ENCODE measurements around the gene PUS10.

The PUS10 gene

DNA sequence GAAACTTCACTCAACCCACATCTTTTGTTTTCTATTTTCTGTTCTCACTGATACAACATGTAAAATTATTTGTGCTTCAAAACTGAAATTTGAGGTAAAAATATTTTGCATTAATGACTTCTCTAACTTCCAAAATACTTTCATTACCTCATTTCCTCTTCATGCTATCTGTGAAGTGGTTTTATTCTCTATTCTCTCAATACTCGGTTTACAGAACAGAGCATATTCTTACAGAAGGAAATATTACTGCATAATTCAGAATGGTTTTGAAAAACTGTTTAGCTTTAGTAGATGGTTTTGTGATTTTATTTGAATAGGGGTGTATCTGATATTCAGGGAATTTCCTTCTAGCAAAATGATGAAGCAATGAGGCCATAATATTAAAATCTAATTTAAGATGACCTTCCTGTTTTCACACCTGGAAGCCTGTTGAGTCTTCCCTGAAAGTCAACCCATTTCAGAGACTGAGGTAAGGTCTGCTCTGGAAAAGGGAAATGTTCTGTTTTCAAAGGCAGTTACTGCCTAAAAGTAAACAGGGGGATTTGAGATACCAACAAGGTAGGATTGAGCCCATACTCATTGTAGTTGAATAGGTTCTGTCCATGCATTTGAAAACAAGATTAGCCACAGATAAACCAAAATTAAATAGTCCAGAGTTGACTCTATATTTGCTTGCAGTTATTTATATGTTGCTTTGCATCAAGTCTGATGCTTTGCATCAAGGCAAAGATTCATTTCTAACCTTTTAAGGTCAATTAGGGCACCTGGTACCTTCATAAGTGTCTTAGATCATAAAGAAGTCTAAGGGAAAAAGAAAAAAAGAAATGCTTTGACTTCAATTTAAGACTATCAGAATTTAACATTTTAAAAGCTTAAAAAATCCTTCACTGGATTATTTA, 51.3 kb downstream of the PUS10 start:
- DNase-seq, result no peak

DNA sequence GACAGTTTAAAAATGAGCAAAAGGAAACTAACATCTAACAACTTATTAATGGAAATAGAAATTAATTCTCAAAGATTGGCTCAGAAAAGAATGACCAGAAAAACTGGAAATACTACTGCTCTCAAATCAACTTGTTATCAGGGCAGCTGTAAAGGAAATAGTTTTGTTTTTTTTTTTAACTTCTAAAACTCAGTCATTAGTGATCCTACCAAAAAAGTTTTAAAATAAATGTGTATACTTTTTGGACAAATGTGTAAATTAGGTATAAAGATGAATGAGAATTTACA, 52.6 kb downstream of the PUS10 start:
- DNase-seq, result no peak

DNA sequence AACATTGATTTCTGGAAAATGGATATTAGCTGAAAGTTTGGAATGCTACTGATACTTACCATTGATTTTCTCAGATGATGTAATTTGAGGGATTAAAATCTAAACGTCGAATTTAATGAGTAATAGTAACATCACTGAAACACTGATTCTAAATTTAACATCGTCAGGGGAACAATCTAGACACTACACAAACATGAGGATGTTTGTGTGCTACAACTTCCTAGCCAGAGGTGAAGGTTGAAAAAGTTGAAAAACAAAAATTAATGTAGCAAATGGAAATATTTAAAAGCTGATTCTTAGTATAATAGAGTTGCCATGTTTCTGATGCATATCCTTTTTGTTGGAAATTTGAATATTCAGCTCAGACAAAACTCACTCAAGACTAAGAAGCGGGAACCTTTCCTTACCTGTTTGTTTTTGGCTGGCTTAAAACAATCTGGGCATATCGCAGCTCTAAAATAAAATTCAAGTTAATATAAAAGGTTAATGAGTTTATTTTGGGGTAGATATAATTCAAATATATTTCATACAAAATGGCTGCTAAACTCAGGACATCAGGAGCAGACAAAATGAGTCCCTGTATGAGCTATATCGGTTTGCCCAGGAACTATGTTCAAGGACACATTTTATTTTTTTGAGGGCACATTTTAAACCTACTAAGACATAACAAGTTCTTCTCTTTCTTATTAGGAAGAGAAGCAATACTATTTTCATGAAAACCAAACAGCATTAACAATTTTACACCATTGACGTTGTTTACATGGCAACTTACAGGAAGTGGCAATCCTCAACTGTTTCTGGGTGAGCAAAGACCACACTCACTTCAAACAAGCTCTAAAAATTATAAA, 53.2 kb downstream of the PUS10 start:
- DNase-seq, result no peak

DNA sequence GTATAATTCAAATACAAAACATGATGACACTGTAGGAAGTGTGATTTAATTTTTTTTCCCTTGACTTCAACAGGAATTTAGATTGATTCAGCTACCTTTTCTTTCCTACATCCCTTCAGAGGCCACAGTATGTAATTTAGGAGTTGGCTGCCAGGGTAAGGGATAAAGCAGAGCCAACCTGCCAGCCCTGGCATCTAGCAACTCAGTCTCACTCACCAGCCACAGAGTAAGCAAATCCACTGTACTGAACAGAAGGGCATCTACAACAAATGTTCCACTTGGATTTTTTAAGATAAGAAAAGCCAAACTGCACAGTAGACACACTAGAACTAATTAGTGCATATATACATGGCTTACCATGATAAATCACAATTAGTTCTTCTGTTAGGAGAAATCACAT, 54.9 kb downstream of the PUS10 start:
- no peak for DNase-seq

DNA sequence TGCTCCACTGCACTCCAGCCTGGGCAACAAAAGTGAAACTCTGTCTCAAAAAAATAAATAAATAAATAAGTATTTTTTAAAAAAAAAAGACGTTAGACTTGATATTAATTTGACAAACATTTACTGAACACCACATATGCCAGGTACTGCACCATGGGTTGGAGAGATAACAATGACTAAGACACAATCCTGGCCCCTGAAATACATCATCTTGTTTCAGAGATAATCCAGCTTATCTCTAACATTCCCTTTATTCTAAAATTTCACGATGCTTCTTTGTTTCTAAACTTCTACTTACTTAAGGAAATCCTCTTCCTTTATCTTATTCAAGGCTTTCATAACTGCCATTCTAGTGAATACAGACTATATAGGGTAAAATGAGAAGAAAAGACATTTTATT, 55.5 kb downstream of the PUS10 start:
- DNase-seq, result no peak

DNA sequence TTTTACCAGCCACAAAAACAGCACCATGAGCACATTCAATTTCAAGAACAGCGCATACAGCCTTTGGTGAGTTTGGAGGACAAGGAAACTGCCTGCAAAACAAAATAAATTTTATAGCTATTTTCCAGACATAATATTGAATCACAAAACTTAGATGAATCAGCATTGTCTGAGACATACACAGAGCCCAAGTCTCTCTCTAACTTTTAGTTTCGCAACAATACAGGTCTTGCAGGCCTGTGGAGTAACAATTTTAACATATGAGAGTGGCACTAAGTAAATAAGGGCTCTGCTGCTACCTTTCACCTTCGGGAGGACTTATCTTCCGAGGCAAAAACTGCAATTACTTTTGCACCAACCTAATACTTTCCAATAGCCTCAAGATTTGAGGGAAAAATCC, 56.6 kb downstream of the PUS10 start:
- peak in 1 of 3 donors; percentile 34 for DNase-seq

DNA sequence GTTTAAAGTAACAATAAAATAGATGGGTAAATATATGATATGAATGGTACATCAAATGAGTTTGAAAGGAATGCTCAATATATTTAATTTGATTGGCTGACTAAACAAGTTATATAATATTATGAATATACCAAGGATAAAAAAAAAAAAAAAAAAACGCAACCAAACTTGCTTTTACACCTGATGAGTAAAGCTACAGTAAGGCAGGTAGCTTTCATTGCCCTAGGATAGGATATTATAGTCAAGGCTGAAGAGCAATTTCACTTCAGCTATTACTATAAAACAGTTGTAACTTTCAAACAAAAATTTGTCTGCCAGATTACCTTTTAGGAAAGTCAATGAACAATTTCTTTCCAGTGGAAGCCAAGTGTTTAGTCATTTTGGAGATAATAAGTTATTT, 57.3 kb downstream of the PUS10 start:
- no peak for DNase-seq

DNA sequence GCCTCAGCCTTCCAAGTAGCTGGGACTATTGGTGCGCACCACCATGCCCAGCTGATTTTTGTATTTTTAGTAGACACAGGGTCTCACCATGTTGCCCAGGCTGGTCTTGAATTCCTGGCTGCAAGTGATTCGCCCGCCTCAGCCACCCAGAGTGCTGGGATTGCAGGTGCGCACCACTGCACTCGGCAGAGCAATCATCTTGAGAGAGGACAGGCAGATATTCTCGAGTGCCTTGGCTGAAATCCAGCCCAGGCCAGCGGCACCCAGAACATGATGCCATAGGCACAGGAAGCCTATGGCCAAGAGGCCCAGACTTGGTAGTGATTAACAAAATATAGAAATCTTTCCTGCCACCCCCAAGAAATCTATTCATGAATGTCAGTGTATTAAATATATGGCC, 58.6 kb downstream of the PUS10 start:
- DNase-seq, result no peak

DNA sequence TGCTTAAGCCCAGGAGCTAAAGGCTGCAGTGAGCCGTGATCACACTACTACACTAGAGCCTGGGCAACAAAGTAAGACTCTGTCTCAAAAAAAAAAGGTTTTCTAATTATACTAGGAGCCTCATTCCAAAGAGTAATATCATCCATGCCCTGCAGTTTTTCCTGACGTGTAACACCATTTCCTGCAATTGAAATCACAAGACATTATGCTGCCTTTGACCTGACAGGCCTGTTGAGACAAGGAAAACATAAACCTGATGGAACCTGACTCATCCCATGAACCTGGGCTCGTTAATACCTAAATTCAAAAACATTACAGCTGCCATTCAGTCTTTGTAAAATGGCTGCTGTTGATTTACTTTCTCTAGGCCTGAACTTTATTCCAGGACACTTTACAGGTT, 59.3 kb downstream of the PUS10 start:
- no peak for DNase-seq

DNA sequence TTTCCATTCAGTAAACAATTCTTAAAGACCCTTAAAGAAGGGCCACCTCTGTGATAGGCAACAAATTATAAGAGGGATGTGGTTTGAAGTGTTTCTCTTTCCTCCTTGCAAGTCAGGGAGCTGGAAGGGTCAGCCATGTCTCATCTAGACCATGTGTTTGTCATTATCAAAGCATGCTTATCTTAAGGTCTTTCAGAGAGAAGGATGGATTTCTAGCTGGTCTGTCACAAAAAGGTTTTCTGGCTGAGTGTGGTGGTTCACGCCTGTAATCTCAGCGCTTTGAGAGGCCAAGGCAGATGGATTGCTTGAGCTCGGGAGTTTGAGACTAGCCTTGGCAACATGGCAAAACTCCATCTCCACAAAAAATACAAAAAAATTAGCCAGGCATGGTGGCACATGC, 59.7 kb downstream of the PUS10 start:
- DNase-seq, result no peak

DNA sequence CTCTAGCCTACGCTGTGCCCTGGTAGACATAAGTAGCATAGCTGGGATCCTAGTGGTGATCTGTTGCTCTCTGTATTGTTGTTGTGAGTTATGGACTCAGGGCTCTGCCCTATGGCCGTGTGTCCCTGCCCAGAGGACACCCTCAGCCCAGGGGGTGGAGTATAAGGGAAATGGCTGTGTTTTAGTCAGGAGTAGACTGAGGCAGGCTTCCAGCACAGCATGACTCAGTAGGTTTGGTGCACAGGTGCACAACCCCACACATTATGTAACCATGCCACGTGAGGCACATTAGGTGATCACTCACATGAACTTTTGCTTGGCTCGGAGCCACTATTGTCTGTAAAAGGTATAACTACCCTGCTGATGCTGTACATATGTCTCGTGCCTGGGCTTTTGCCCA, 60.4 kb downstream of the PUS10 start:
- DNase-seq, result no peak

DNA sequence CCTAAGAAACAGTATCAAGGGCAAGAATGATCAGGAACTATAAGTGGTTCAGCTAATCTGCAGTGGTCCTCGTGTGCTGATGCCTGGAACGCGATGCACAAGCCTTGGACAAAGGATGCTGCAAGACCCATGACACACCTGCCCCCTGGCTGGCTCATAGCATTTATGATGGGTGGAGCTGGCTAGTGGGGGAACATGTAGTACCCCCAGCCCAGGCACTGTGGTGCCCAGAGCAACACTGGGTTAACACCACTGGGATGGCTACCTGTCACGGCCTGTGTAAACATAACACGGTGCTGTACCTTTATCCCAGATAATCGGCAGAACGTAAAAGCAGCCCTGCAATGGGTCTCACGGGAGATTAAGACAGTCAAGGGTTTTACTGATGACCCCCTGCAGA, 60.8 kb downstream of the PUS10 start:
- DNase-seq, result no peak

DNA sequence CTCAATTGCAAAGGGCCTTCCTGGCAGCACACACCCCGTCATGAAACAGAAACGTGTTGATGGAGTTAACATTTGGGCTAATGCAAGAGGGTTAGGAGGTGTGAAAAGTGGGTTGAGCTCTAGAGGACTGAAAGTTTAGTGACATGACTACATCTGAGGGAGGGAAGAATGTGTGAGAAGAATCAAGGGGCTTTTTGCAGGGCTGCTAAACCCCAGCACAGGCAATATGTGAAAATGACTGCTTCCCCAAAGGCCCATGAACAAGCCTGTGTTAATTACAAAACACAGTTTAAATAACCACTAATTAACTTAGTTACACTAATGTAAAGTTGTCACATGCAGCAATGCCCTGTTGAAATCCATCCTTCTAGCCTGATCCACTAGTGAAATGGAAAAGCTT, 63.9 kb downstream of the PUS10 start:
- no peak for DNase-seq

DNA sequence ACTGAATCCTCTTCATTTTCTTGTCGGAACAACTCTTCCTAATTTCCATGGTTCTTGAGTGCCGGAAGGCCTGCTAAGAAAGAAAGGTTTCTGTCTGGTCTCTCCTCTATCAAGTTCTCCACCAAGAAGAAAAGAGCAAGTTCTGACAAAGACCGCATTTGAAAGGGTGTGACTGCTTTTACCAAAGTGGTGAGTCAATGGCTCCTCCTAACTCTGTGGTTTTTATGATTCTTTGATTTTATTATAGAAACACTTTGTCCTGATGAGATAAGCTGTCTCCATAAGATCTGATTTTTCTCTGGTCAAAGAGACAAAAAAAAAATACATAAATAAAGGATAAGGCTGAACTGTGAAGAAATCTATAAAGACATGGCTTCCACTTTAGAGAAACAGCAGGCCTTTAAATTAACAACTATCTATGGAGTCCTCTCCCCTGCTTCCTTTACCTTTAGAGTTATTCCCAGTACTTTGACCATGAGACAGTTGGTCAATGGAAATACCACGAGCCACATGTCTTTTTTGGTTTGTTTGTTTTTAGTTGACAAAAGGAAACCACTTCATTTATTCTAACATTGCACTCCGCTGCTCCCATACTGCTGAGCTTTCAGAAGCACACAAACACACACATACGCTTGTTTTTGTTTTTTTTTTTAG, 69.0 kb downstream of the PUS10 start:
- no peak for DNase-seq

DNA sequence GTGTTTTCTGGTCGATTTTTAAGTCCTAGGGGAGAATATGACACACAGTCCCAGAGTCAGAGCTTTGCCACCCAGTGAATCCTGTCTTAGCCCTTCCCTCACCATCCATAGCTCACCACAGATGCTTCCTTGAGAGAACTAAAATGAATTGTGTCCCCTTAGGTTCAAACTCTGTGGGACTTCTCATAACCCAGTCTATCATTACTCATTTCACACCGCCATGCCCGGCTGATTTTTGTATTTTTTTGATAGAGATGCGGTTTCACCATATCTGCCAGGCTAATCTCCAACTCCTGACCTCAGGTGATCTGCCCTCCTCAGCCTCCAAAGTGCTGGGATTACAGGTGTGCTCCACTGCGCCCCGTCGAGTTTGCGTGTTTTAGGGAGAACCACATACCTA, 69.9 kb downstream of the PUS10 start:
- DNase-seq, result no peak

DNA sequence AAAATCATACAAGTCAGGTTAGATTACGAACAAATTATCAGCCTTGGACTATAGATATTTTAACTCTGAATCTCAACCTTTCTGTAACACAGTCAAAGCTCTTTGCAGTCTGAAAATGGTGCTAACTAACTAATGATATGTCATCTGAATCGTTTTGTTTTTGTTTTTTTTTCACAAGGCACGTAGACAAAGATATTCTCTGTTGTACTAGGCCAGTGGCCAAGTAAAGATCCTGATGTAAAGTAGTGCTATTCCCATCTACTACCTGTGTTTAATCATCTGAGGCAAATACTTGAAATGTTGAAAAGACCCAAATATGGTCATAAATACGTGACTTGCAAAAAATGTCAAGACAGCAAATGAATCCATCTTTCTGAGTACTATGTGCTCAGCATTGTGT, 71.0 kb downstream of the PUS10 start:
- DNase-seq, result no peak

DNA sequence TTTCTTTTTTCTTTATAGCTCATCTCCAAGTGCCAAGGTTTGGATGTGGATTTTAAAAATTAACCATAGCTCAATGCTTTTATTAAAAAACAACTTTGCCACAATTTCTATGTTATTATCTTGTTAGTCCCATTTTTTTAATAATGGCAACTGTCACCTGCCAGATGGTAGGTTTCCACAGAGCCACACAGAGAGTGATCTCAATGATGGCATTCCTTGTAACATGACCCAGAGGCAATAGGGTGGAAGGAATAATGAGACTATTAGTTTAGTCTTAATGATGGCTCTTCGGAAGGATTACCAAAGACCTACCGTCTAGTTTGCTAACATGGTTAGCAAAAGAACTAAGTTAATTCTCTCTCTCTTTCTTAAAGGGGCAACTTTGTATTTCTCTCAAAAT, 72.7 kb downstream of the PUS10 start:
- no peak for DNase-seq

DNA sequence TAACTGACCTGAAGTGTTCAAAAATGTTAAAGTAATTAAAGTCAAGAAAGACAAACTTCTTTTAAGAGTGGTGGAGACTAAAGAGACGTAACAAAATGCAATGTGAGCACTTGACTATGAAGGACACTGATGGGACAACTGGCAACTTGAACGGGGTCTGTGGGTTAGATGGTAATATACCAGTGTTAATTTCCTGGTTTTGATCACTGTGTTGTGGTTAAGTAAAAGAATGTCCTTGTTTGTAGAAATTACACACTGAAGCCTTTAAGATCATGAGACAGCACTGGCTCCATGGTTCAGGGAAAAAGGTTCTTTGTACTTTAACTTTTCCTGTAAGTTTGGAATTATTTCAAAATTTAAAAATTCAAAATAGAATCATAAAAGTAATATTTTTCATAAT, 78.4 kb downstream of the PUS10 start:
- no peak for DNase-seq

DNA sequence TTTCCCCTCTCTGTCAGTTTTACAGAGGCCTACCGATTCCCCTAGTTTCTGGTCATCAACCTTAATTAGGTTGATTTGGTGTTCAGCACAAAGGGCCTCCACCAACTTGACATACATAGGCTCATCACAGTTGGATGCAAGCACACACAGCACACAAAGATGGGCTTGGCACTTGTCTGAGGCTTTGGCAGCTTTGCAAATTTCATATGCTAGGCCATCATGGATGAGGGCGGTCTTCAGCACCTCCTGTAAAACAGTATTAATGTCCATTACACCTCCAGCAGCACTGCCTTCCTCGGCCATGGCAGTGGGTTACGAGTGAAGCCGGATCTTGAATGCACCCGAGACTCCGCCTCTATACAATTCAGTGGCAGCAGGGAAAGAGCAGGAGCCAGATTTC, 79.8 kb downstream of the PUS10 start:
- DNase-seq, result no peak

DNA sequence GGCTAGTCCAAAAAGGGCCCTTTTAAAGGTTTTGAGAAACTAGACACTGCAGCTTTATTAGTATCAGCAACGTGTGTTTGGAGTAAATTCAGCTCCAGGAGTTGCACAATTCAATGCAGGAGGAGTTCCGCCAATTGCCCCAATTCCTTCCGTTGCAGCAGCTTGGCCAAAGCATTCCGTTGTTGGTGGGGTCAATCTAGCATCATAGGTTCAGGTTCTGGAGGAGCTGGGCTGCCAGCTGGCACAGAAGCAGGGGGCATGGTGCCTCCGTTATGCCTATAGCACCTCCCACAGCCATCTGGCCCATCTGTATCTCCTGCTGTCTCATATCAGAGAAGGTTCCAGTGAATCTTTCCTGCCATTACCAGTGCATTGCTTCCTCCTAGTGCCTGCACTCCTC, 81.3 kb downstream of the PUS10 start:
- DNase-seq, result no peak

DNA sequence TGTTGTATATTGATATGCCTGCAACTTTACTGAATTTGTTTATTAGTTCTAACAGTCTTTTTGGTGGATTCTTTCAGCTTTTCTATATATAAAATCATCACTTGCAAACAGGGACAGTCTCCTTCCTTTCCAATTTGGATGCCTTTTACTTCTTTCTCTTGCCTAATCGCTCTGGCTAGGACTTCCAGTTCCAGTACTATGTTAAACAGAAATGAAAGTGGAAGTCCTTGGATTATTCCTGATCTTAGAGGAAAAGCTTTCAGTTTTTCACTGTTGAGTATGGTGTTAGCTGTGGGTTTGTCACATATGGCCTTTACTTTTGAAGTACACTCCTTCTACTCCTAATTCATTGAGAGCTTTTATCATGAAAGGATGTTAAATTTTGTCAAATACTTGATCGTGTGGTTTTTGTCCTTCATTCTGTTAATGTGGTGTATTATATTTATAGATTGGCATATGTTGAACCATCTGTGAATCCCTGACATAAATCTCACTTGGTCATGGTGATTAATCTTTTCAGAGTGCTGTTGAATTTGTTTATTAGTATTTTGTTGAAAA, 83.8 kb downstream of the PUS10 start:
- DNase-seq, result peak; percentile 56 to 75 (median 61)

DNA sequence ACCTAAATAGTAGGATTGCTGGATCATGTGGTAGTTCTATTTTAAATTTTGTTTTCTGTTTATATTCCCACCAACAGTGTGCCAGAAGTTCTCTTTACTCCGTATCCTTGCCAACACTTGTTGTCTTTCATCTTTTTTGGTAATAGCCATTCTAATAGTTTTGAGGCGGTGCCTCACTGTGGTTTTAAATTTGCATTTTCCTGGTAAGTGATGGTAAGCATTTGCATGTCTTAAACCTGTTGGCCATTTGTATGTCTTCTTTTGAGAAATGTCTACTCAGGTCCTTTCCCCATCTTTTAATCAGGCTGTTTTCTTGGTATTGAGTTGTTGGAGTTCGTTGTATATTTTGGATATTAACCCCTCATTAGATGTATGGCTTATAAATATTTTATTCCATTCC, 85.1 kb downstream of the PUS10 start:
- no peak for DNase-seq

DNA sequence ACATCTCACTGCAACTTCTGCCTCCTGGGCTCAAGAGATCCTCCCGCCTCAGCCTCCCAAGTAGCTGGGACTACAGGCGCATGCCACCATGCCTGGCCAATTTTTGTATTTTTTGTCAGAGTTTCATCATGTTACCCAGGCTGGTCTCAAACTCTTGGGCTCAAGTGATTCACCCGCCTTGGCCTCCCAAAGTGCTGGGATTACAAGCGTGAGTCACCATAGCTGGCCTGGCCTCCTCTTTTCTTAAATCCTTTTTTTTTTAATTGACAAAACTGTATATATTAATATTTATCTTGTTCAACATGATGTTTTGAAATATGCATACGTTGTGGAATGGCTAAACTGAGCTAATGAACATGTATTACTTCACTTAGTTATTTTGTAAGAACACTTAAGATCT, 86.0 kb downstream of the PUS10 start:
- DNase-seq, result peak; percentile 40 to 58 (median 55)
